Stimulated activated CD4-positive, alpha-beta T cell treated with anti-CD3 and anti-CD28 coated beads, Interleukin-15, amount 100 ng/mL, for 24 hours (primary cell): Measurements from ENCODE around the gene STN1.

ENCODE experiments used
- DNase-seq: peaks from one replicate; pipeline ENCODE4 v3.0.0-alpha.2; 2020

Gene STN1

DNA sequence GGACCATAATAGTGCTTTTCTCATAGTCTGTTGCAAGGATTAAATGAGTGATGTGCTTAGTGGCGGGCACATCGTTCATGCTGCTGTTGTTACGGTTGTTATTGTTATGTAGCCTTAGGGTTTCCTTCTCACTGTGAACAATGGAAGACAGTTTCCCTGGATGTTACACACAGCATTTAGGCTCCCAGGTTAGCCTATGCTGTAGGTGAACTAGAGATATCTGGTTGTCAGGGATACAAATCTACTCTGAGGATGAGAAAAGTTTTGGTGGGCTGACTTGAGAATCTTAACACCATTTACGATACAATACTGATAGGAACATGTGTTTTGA lies 77.3 kb downstream of the STN1 start:
- DNase-seq: no peak

DNA sequence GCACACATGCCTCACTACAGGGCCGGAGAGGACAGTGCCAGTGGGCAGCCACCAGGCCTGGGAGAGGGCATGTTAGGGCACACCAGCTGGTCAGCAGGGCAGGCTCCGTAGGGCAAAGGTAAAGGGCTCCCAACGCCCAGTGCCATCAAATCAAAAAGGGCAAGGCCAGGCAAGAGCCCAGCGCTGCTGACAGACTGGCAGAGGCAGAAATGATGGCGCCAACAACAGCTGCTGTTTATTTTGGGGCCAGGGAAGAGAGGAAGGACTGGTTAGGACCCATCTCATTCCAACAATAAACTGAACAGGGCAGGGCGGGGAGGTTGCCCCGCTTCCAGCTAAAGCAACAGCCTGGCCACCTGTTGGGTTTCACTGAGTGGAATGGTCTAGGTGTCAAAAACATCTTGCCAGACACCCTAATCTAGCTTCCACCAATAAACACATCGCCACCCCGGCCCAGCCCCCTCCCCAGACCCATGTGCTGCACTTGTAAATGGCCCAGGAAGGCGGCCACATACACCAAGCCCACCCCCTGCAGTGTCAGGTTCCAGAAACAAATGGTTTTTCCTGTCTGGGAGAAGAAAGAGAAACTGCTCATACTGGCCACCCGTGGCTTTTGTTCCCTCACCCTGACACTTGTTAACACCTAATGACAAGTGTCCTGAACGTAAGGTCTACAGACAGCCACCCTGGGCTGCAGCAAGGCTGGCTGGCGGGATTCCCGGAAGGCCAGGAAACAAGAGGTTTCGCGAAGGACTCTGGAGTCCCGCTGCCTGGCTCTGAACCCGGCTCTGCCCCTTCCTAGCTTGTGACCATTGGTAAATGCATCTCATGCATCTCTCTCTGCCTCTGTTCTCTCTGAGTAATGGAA lies 77.9 kb downstream of the STN1 start:
- no peak for DNase-seq

DNA sequence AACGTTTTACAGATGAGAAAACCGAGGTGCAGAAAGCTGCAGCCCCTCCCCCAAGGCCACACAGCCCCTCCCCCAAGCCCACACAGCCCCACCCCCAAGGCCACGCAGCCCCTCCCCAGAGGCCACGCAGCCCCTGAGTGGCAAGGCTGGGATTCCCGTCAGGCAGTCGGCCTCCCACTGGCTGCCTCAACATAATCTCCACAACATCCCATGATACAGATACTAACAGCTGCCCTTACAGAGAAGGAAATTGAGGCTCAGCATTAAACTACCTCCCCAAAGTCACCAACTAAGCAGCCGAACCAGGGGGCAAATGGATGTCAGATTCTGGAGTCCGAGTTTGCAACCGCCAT lies 78.5 kb downstream of the STN1 start:
- DNase-seq: no peak

DNA sequence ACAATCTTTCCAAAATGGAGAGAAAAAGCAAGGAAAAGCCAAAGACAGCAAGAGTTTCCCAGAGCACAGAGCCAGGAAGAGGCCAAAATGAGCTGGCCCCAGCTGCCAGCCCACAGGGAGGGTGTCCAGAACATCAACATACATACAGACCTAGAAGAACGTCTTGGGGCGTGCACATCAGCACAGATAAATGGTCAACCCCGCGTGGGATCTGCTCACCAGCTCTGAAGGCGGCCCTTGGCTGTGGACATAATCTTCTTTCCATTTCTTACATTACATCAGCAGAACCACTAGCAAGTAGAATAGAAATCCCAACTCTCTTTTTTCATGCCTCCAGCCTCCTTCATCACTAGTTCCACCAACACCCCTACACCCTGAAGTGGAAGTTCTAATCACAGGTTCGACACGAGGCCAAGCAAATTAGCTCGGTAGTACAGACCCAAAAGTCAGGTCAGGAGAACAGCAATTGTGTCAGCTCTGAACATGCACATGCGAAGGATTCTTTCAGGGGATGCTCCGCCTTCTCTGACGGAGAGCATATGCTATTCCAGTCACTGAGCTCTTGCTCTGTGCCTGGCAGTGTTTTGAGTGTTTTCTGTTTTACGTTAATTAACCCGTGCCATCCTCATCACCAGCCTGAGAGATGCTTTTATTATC lies 79.0 kb downstream of the STN1 start:
- no peak for DNase-seq

DNA sequence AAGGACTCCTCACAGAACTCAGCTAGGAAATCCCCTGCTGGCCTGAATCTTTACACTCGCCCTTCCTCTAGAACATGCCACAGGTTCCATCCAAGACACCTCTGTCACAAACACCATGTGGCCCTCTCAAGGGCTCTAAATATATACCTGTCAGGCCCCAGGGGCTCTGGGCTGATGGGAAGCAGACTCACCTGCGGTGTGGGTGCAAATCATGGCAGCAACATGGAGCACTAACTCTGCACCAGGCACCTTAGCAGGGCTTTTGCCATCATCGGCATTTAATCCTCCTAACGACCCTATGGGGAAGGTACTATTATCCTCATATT lies 80.0 kb downstream of the STN1 start:
- DNase-seq: no peak

DNA sequence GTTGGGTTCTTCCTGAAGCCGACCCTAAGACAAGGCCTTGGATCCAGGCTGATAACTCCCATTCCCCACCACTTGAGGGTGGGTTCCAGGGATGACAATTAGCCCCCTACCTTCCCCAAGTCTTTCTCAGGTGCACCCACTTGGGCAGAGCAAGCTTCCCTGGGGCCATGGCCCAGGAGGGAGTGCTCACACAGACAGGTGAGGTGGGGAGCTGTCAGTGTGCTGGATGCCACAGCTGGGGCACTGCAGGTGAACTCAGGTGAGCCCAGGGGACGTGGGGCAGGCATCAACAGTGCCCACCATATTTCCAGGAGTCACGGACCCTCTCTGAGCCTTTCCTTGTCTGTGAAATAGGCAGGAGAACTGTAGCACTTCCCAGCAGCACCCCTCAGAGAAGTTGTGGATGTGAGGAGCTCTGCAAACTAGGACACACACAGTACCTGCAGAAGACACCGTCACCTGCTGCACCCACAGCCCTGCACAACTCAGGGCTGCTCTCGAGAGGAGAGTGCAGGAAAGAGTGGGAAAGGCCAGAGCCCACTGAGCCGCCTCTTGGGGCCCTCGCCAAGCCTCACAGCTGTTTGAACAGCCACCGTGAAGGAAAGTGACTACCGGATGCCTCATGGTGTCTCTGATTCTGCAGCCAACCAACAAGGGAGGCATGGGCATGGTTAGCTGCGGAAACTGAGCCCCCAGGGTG lies 80.5 kb downstream of the STN1 start:
- DNase-seq: no peak

DNA sequence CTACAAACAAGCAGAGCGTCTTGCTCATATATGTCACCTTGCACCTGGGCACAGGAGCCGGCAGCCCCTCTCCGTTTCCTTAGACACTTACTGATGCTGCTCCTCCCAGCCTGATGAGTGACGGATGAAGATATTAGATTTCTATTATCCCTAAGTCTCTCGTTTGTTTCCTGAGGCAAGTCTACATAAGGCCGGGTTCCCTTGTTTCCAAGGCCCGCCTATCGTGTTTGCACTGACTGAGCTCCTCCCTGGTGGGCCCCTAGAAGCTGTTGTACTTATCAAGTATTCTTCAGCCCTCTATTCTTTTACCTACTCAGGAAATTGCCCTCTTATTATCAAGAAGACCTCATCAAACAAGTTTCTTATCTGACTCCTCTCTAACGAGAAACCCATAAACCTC lies 81.1 kb downstream of the STN1 start:
- DNase-seq: no peak

DNA sequence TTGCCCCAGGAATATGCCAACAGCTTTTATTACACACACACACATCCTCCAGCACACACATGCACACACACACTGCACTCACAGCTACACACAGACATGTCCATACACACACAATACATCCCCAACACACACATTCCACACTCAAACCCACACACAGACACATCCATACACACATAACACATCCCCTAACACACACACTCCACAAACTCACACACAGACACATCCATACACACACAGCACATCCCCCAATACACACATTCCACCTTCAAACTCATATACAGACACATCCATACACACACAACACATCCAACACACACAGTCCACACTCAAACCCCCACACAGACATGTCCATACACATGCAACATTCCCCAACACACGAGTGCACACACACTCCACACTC lies 81.7 kb downstream of the STN1 start:
- DNase-seq: no peak

DNA sequence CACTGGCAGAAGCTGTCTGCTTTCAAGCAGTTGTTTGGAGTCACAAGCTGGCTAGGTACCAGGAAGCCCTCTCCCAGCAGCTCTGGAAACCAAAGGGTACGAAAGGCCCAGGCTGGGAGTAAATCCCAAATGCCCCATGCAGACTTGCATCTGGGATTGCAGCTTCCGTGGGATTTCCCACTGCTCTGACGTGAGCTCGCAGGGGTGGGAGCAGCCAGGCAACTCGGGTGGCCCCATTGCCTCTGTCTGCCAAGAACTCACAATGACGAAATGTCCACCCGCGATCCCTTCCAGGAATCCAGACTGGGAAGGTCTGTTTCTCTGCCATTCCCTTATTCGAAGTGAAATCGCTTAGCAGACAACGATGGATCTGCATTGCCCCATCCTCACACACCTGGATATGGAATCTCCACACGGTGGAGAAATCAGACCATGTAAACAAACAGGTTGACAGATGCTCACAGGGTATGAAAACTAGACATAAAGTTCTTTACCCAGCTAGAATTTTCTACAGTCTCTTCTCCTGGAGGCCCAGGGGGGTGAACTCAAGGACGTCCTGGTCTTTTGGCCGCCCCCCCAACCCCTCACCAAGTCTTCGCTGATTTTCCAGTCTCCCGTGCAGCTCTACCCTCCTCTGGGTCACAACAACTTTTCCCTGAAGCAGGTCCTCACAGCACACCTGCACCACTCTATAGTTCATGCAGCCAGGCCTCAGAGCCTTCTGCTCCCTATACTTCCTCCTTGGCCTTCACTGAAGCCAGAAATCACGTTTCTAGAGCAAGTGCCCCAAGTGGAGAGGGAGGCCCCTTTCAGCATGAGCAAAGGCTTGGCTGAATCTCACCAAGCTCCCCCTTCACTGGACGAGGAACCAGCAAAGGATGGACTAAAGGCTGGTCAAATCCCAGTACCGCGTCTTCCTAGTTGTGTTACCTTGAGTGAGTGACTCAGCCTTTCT lies 82.6 kb downstream of the STN1 start:
- DNase-seq: no peak

DNA sequence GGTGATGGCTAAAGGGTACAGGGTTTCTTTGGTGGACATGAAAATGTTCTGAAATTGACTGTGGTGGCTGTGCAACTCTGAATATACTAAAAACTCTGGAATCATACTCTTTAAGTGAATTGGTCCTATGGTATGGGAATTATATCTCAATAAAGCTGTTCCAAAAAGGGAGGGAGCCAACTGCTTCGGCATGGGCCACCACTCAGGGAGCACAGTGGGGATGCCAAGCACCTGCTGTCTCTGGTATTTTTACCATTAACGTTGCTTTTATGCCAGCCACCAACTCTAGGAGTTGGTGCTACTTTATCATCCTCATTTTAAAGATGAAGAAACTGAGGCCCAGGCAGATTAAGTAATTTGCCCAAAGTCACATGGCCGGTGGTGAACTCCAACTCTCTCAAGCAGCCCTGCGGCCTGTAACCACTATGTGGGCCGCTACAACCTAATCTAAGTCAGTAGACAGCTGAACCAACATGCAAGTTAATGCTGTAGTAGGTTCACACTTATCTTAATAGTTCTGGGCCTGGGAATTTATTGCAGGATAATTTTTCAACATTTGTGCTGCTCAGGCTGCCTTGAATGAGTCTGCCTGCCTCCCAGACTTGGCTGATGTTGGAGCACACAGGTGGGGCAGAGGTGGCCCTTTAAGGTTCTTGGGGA lies 83.4 kb downstream of the STN1 start:
- no peak for DNase-seq

DNA sequence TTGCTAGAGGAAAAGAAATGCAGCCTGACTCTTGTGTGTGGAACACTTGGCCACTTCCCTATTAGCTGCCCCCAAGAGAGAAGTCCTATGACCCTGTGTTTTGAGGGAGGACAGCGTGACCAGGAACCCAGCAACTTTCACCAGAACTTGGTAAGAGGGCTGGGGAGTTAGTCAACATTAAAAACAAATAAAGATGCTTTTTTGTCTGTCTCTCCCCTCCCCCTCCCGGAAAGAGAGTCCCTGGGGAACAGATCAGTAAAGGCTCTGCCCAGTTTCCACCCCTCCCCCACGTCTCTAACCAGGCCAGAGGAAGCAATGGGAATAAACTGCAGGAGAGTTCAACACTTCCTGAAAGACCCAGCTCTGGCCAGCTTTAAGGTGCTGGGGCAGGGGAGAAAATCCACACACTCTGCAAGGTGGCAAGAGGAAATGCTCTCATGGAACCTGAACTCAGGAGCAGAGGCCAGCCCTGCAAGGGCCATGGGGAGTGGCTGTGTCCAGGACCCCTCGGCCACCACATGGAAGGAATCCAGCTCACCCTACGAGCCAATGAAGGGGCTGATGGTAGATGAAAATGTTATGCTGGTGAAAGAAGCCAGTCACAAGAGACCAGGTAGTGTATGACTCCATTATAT lies 84.1 kb downstream of the STN1 start:
- no peak for DNase-seq

DNA sequence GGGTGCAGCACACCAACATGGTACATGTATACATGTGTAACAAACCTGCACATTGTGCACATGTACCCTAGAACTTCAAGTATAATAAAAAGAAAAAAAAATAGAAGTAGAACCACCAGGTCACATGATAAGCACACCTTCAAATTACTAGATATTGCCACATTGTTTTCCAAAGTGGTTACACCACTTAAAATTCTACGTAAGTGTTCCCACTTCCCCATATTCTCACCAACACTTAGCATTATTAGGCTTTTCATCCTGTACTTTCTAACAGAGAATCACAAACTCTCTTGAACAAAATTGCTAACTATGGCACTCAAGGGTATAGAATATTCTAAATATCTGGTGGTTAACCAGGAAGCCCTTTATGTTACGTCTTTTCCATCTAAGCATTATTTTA lies 85.2 kb downstream of the STN1 start:
- no peak for DNase-seq
